ENCODE data around the gene HOMER3. TPM values are rescaled to one million over a fixed set of nuclear protein-coding genes. Genes with fewer than 3 reads are reported as not detected.

The HOMER3 gene
- total and polyA plus RNA-seq, 2 of the 13 experiments (the other 11 are each of a cell fraction or from before 2014, with no cell fraction given): 21.3 to 27.3 TPM

- TF ChIP-seq ZBTB40 (IDR thresholded peaks at IDR 0.05) (no peak), ZBTB40 (CRISPR knock-in tag; IDR thresholded peaks at IDR 0.05) (no peak), RERE (CRISPR knock-in tag; IDR thresholded peaks at IDR 0.05; ENCODE audit: low read depth) (no peak), KDM2A (CRISPR knock-in tag; IDR thresholded peaks at IDR 0.05; ENCODE audit: borderline replicate concordance, low read depth) (no peak; the same call in 1 of the 2 replicates), PATZ1 (CRISPR knock-in tag; IDR thresholded peaks at IDR 0.05) (peak; percentile 24), MYPOP (CRISPR knock-in tag; IDR thresholded peaks at IDR 0.05) (peak; percentile 62; the same call in 1 of the 2 replicates), ZNF546 (CRISPR knock-in tag; conservative IDR thresholded peaks at IDR 0.05) (peak; percentile 21; the same call in 1 of the 2 replicates), ZNF616 (CRISPR knock-in tag; IDR thresholded peaks at IDR 0.05; ENCODE audit: low read depth) (no peak)
Measured at GRCh38 chr19:18895038-18895823, 45.8 kb downstream of the HOMER3 start (continued).
